Tibial artery (tissue), 4 donors: ENCODE data around the gene CCRL2.

Experiments used
- DNase-seq, 2 donors: peaks; one replicate each; pipeline ENCODE4 v3.0.0-alpha.2; 2019
- H3K27ac ChIP-seq, 2 donors: fragments of 200-600 bp; sonication (generic) in 1 of 2; 1 replicate in 1 of 2; 2 replicates in 1 of 2; pipeline ENCODE4 v1.5.1; 2018 to 2019; ENCODE audit warnings: mild to moderate bottlenecking in 1 of 2
- H3K27me3 ChIP-seq, 2 donors: fragments of 200-600 bp; sonication (generic) in 1 of 2; one replicate each; pipeline versions ENCODE4 v1.5.1 to v1.6.0; 2016 to 2019
- H3K36me3 ChIP-seq, 3 donors: fragments of 200-600 bp; sonication (generic) in 2 of 3; one replicate each; pipeline ENCODE4 v1.5.1; 2016 to 2019; ENCODE audit warnings: mild to moderate bottlenecking in 2 of 3
- H3K4me1 ChIP-seq, 4 donors: fragments of 200-600 bp; sonication (generic) in 2 of 4; 1 replicate in 3 of 4; 2 replicates in 1 of 4; pipeline ENCODE4 v1.5.1; 2016 to 2019
- H3K4me3 ChIP-seq, 2 donors: fragments of 200-600 bp; sonication (generic) in 1 of 2; 1 replicate in 1 of 2; 2 replicates in 1 of 2; pipeline ENCODE4 v1.5.1; 2018 to 2019; ENCODE audit warnings: mild to moderate bottlenecking in 2 of 2
- H3K9me3 ChIP-seq, 3 donors: fragments of 200-600 bp; sonication (generic) in 1 of 3; one replicate each; pipeline ENCODE4 v1.5.1; 2016 to 2019
- CTCF ChIP-seq, 2 experiments: fragments of 200-600 bp in 1 of 2; fragments of 450-650 bp in 1 of 2; IDR thresholded peaks; one replicate each; pipeline ENCODE4 v1.5.1; 2017 to 2019; ENCODE audit warnings: antibody characterized with exemption in 2 of 2, mild to moderate bottlenecking in 1 of 2, moderate library complexity in 1 of 2
- intact Hi-C: fragments of 100-400 bp; cut with DNase I; formaldehyde crosslinking; loops from one replicate; pipeline ENCODE4 v1.15.0; 2023; ENCODE audit warnings: low total_unique reads

Gene CCRL2

GRCh38 chr3:46375218-46375617, 31.8 kb upstream of the CCRL2 start:
- DNase-seq, result no peak
- intact Hi-C loops, result no loop called here
- Histone ChIP-seq H3K36me3 (no peaks in the 10 kb centered on the region), H3K27ac (no peak overlapping the region), H3K4me1 (no peaks in the 10 kb centered on the region), H3K27me3 (peaks cover 0 to 11% of the 10 kb centered on the region in 2 donors), H3K4me3 (no peak overlapping the region), H3K9me3 (no peaks in the 10 kb centered on the region)
- TF ChIP-seq CTCF (IDR thresholded peaks at IDR 0.05), result no peak

- Histone ChIP-seq H3K27me3 (peaks cover 0 to 11% of the 10 kb centered on the region in 2 donors), H3K27ac (no peak overlapping the region), H3K9me3 (no peaks in the 10 kb centered on the region), H3K4me1 (peaks cover 0 to 5% (median 2%) of the 10 kb centered on the region in 4 donors), H3K4me3 (no peak overlapping the region), H3K36me3 (no peaks in the 10 kb centered on the region)
- TF ChIP-seq CTCF (IDR thresholded peaks at IDR 0.05), result no peak
- intact Hi-C loops, result no loop called here
- no peak for DNase-seq
These were observed 31.2 kb upstream of the CCRL2 start for GRCh38 chr3:46375814-46376213.

GRCh38 chr3:46378426-46378942, 28.6 kb upstream of the CCRL2 start:
- Histone ChIP-seq H3K9me3 (no peaks in the 10 kb centered on the region), H3K27ac (no peak overlapping the region), H3K27me3 (no peaks in the 10 kb centered on the region), H3K4me1 (peaks cover 0 to 9% (median 2%) of the 10 kb centered on the region in 4 donors), H3K4me3 (no peak overlapping the region), H3K36me3 (no peaks in the 10 kb centered on the region)
- TF ChIP-seq CTCF (IDR thresholded peaks at IDR 0.05), result no peak
- DNase-seq, result peak in 1 of 2 donors; percentile 53
- intact Hi-C loops, result no loop called here

GRCh38 chr3:46380471-46381221, 26.4 kb upstream of the CCRL2 start:
- no peak overlapping the region for H3K4me3 ChIP-seq
- H3K27ac ChIP-seq, result no peak overlapping the region
- H3K36me3 ChIP-seq, result no peaks in the 10 kb centered on the region
- DNase-seq, result no peak
- no peaks in the 10 kb centered on the region for H3K27me3 ChIP-seq
- intact Hi-C loops, result no loop called here
- peaks cover 0 to 9% (median 2%) of the 10 kb centered on the region in 4 donors for H3K4me1 ChIP-seq
- no peak for TF ChIP-seq CTCF (IDR thresholded peaks at IDR 0.05)
- H3K9me3 ChIP-seq, result no peaks in the 10 kb centered on the region

- Histone ChIP-seq H3K36me3 (no peaks in the 10 kb centered on the region), H3K27ac (no peak overlapping the region), H3K27me3 (no peaks in the 10 kb centered on the region), H3K4me3 (no peak overlapping the region), H3K4me1 (peaks cover 0 to 9% (median 2%) of the 10 kb centered on the region in 4 donors), H3K9me3 (no peaks in the 10 kb centered on the region)
- no peak for DNase-seq
- TF ChIP-seq CTCF (IDR thresholded peaks at IDR 0.05), result no peak
- intact Hi-C loops, result no loop called here
These were observed 25.4 kb upstream of the CCRL2 start for GRCh38 chr3:46381625-46382024.
